GM19035 (cell line): ENCODE data around the gene KCNQ2.

Experiments used
- ATAC-seq: cut with Tn5 transposase; IDR thresholded peaks from one replicate; pipeline ENCODE4 v1.9.1; 2021; ENCODE audit not compliant: unreplicated experiment

KCNQ2 gene

GRCh38 chr20:63371291-63371865, 101.1 kb downstream of the KCNQ2 start:
- ATAC-seq = no peak

- no peak for ATAC-seq
These were observed 101.8 kb downstream of the KCNQ2 start for GRCh38 chr20:63370618-63371187.

DNA sequence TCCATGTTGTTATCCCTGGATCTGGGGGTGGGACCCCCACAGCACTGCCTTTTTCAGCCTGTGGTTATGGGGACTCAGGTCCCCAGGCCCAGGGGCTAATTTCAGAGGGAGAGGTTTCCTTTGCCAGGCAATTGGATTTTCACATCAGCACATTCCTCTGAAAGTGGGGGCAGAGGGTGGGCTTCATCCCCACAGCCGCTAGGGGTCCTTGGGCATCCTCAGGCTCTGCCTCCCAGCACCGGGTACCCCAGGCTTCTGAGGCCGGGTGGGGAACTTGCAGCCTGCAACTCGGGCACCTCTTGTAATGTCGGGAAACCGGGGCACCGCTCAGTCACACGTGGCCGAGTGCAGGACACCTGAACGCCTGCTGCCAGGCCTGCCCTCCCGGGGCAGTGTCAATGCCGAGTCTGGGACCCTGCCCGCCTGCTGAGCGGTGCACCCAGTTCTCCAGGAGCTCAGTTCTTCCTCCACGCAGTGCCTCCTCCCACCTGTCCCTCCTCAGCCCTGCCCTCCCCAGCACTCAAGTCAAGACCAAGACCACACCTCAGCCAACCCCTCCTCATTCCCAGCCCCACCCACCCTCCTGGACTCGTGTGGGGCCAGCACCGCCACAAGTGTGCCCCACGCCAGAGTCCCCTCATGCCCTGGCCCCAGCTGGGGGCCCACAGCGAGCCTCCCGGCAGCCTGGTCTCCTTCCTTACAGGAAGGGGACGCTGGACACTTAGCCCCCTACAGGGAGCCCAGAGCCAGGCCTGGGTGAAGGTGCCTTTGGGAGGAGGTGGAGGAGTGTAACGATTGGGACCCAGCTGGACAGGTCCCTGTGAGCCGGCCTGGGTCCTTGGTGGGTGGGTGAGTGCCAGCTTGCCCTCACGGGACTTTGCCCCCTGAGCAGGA, 102.5 kb downstream of the KCNQ2 start:
- ATAC-seq = no peak

DNA sequence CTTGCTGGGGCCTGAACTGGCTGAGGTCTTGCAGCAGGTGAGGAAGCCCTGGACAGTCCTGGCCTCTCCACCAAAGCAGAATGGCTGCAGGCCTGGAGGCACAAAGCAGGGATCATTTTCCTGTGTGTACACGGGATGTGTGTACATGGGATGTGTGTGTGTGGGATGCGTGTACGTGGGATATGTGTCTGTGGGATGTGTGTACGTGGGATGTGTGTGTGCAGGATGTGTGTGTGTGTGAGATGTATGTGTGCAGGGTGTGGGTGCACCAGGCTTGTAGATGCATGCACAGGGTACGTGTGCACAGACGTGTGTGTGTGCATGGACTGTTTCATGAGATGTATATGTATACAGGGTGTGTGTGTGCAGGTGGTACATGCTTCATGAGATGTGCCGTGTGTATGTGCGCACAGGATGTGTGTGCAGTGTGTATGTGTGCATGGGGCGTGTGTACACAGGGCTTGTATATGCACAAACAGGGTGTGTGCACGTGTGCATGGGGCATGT, 103.4 kb downstream of the KCNQ2 start:
- ATAC-seq = no peak

- no peak for ATAC-seq
These were observed 104.3 kb downstream of the KCNQ2 start for GRCh38 chr20:63368151-63368550.

DNA sequence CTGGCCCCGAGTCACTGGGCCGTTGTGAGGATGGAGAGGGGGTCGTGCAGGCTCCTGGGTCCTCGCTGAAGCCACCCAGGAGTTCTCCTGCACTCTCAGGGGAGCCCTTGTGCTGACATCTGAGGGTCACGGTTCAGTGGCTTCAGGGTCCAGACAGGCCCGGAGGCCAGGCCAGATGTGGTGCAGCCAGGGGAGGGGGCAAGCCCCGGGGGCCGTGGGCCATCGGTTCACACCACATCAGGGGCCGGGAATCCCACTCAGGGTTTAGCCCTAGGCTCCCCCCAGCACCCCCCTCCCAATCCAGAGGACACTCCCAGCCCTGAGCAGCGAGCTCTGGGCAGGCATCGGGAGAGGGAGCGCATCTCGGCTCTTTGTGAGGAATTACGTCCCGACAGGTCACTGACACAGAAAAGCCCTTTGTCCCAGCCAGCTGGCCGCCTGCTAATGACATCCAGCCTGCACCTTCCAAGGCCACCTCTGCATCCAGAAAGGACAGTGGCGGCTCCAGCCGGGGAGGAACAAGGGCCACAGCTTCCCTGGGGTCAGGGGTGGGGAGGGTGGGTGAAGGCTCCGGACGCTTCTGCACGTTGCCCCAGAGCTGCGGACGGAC, 104.9 kb downstream of the KCNQ2 start:
- no peak for ATAC-seq

- no peak for ATAC-seq
These were observed 105.8 kb downstream of the KCNQ2 start for GRCh38 chr20:63366390-63367365.

DNA sequence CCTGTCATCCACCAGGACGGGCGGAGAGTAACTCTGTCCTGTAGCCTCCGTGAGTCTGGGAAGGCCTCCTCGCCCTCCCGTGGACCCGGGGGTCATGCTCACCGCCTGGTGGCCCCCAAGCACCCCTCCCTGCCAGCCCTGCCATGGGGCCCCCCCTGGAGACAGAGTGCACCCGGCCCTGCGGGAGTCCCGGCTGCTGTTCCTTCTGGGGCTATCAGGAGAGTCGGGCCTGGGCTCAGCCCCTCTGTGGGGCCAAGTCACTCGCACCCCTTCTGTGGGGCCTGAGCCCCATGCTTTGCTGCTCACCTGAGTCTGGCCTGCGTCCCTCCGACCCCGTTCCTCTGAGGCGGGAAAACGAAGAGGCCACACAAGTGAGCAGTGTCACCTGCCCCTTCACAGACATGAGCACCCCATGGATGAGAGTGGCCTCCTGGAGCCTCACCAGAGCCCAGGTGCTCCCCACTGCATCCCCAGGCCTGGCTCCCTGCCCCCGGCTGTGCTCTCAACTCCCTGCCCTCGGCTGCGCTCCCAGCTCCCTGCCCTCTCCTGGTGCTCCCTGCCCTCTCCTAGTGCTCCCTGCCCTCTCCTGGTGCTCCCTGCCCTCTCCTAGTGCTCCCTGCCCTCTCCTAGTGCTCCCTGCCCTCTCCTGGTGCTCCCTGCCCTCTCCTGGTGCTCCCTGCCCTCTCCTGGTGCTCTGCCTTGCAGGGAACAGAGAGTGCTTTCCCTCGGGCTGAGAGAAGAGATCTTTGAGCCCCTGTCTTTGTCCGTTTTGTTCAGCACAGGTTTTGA, 106.7 kb downstream of the KCNQ2 start:
- ATAC-seq = no peak

GRCh38 chr20:63364801-63365585, 107.5 kb downstream of the KCNQ2 start:
- ATAC-seq = no peak

DNA sequence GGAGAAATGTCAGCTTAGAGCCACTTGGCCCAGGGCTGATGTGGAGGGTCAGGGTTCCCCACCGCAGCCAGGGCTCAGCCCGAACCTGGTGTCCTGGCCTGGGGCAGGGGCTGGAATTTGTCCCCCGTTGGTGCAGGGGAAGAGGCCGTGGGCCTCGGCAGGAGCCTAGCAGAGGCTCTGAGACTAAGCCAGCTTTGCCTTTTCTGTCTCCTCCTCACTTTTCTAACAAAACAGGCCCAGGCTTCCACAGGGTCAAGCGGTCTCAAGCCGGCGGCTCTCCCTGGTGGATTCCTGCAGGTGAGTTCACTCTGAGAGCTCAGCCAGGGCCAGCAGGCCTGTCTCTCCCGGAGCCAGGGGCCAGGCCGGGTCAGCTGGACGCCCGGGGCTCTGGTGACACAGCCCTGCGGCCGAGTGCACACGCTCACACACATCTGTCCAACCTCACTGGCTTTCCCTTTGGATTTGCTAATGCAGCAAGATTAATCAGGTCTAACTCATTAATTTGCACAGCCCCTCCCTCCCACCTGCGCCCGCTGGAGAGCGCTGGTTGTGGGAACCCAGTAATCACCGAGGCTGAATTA, 108.4 kb downstream of the KCNQ2 start:
- no peak for ATAC-seq

GRCh38 chr20:63363013-63363957, 109.2 kb downstream of the KCNQ2 start:
- no peak for ATAC-seq

GRCh38 chr20:63362436-63363009, 109.9 kb downstream of the KCNQ2 start:
- no peak for ATAC-seq

DNA sequence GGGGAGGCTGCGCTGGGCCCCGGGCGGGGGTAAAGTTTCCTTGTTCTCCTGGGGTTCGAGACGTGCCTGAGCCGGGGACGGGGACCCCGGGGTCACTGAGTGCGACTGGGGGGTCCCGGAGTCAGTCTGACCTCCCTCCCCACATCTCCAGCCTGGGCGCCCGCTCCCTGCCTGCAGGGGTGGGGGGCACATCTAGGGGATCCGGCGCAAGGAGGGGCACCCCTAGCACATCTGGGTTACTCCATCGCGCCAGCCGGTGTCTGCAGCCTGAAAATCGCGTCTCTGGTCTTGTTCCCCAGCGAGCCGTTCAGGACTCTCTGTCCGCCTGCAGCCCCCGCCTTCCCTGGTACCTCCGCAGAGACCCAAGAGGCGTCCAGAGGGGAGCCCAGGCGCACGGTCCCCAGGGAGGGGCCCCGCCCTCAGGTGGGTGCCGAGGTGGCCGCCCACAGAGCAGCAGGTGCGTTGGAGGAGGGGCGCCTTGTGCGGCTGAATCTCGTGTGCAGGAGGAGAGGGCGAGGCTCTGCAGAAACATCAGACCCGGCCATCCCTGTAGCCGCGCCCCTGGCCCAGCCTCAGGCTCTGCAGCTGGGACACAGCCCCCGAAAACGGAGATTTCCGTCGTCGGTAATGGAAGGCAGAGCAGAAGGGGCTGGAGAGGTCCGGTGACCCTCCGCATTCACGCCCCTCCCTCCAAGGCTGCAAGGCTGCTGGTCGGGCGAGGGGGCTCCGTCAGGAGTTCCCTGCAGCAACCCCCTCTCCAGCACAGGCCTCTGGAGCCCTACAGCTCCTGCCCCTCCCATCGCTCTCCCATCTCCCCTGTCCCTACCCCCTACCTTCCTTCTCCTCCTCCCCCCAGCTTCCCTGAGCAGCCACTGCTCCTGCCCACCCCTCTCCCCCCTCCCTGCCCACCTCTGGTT, 110.7 kb downstream of the KCNQ2 start:
- ATAC-seq = no peak

DNA sequence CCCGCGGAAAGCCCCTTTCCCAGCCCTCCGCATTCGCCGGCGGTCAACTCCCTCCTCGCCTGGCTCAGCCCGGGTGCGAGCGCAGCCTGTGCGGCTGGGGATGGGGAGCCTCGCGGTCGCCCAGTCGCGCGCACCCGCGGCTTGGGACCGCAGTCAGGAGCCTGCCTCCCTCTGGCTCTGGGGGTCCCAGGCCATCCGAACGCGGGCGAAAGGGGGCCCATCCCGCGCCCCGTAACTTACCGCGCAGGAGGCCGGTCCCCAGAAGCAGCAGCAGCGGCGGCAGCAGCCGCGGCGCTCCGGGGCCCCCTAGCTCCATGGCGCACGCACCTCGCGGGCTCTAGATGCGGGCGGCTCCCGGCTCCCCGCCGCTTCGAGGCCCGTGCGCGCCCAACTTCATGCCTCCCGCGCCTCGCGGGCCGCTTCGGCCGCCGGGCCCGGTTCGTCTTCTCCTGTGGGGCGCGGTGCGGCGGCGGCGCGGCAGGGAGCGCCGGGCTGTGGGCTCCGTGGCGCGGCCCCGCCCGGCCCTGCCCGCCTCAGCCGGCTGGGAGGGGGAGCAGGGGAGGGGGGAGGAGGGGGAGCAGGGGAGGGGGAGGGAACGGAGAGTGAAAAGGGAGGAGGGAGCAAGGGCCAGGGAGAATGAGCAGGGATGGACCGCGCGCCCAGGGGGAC, 111.5 kb downstream of the KCNQ2 start, which contains the start of gene CHRNA4:
TSS of gene CHRNA4 (minus strand) at position 500 of the 669 bp plus-strand sequence. CDS start at position 316, 184 bp downstream.
- ATAC-seq = no peak
